SJSA1 (cell line): ENCODE measurements around the gene FGA. TPM values are rescaled to one million over a fixed set of nuclear protein-coding genes. Genes with fewer than 3 reads are reported as not detected.

Experiments used
- DNase-seq, 2 experiments: peaks; one replicate each; pipeline ENCODE4 v3.0.0-alpha.2; 2015 to 2020; ENCODE audit warnings: low spot score in 2 of 2, low read depth in 1 of 2
- H3K27ac ChIP-seq: fragments of 250-450 bp; sonication (Bioruptor Pico); 2 replicates; pipeline ENCODE4 v1.5.1; 2020; ENCODE audit warnings: mild to moderate bottlenecking, moderate library complexity
- H3K27me3 ChIP-seq: fragments of 250-450 bp; sonication (Bioruptor Pico); replicated peaks from 2 replicates; pipeline ENCODE4 v1.5.1; 2020; ENCODE audit warnings: mild to moderate bottlenecking, moderate library complexity
- H3K36me3 ChIP-seq: fragments of 250-450 bp; sonication (Bioruptor Pico); 2 replicates; pipeline ENCODE4 v1.5.1; 2020; ENCODE audit warnings: mild to moderate bottlenecking
- H3K4me1 ChIP-seq: fragments of 250-450 bp; sonication (Bioruptor Pico); replicated peaks from 2 replicates; pipeline ENCODE4 v1.6.1; 2021; ENCODE audit warnings: mild to moderate bottlenecking
- H3K4me3 ChIP-seq: fragments of 250-450 bp; sonication (Bioruptor Pico); 2 replicates; pipeline ENCODE4 v1.5.1; 2020; ENCODE audit warnings: mild to moderate bottlenecking
- H3K9me3 ChIP-seq: fragments of 250-450 bp; sonication (Bioruptor Pico); replicated peaks from 2 replicates; pipeline ENCODE4 v1.5.1; 2020; ENCODE audit warnings: mild to moderate bottlenecking
- total RNA-seq: library from RNA; depleted of rRNA; stranded (reverse); fragments of >200 nt; shearing (Covaris generic); gene quantifications from 2 replicates; pipeline ENCODE4 v1.2.3, GENCODE V29; 2014

The FGA gene
- total RNA-seq, 1 experiment from 2014 or later = not detected

DNA sequence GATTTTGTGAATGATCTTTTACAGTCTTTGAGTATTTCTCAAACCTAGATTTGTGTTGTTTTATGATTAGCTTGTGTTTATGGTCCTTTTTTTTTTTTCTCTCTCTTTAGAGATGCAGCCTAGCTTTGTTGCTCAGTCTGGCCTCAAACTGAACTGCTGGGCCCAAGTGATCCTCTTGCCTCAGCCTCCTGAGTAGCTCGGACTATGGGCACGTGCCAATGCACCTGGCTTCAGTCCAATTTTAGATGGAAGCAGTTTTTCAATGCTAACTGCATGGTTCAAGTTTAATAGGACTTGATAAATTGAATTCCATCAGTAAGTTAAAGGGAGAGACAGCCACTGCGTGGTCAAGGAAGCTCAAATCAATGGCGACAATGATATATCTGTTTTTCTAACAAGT lies 25.7 kb upstream of the FGA start:
- H3K27me3 ChIP-seq = peaks cover 3% of the 10 kb centered on the region; the same call in 1 of the 2 replicates
- no peaks in the 10 kb centered on the region for H3K36me3 ChIP-seq
- no peak overlapping the region for H3K27ac ChIP-seq
- no peak overlapping the region for H3K4me3 ChIP-seq
- no peak for DNase-seq
- H3K9me3 ChIP-seq = no peaks in the 10 kb centered on the region
- no peaks in the 10 kb centered on the region for H3K4me1 ChIP-seq

GRCh38 chr4:154615211-154615610 lies 24.7 kb upstream of the FGA start:
- no peaks in the 10 kb centered on the region for H3K9me3 ChIP-seq
- H3K36me3 ChIP-seq = no peaks in the 10 kb centered on the region
- H3K4me3 ChIP-seq = no peak overlapping the region
- H3K27me3 ChIP-seq = peaks cover 3% of the 10 kb centered on the region; the same call in 1 of the 2 replicates
- H3K27ac ChIP-seq = no peak overlapping the region
- H3K4me1 ChIP-seq = no peaks in the 10 kb centered on the region
- no peak for DNase-seq

- Histone ChIP-seq H3K4me3 (no peak overlapping the region), H3K36me3 (no peaks in the 10 kb centered on the region), H3K9me3 (no peaks in the 10 kb centered on the region), H3K4me1 (no peaks in the 10 kb centered on the region), H3K27ac (no peak overlapping the region), H3K27me3 (peaks cover 3% of the 10 kb centered on the region; the same call in 1 of the 2 replicates)
- no peak for DNase-seq
Measured at GRCh38 chr4:154614306-154614705, 23.8 kb upstream of the FGA start.

GRCh38 chr4:154612472-154613414 lies 22.2 kb upstream of the FGA start, which contains the start of gene FGG:
Gene FGG (minus strand): TSS chr4:154612656. CDS start chr4:154612609, 47 bp downstream.
- Histone ChIP-seq H3K4me3 (no peak within 1 kb of the TSS), H3K9me3 (no peaks in the 10 kb centered on the region), H3K4me1 (no peaks in the 10 kb centered on the region)

GRCh38 chr4:154611833-154612232 lies 21.3 kb upstream of the FGA start:
- Histone ChIP-seq H3K36me3 (no peaks in the 10 kb centered on the region), H3K4me3 (no peak overlapping the region), H3K27me3 (peaks cover 3% of the 10 kb centered on the region; the same call in 1 of the 2 replicates), H3K9me3 (no peaks in the 10 kb centered on the region), H3K4me1 (no peaks in the 10 kb centered on the region), H3K27ac (no peak overlapping the region)
- DNase-seq = no peak

More at GRCh38 chr4:154612472-154613414, 22.2 kb upstream of the FGA start, which contains the start of gene FGG:
- H3K36me3 ChIP-seq = no peaks in the 10 kb centered on the region
- H3K27ac ChIP-seq = no peak within 1 kb of the TSS
- DNase-seq = no peak
- peaks cover 3% of the 10 kb centered on the region; the same call in 1 of the 2 replicates for H3K27me3 ChIP-seq

- Histone ChIP-seq H3K4me1 (no peaks in the 10 kb centered on the region), H3K27me3 (0 out of 2 replicates have a peak, but pooled peaks cover 3% of the 10 kb centered on the region), H3K4me3 (no peak overlapping the region), H3K36me3 (no peaks in the 10 kb centered on the region), H3K9me3 (no peaks in the 10 kb centered on the region), H3K27ac (no peak overlapping the region)
- DNase-seq = no peak
Measured at GRCh38 chr4:154610582-154610981, 20.0 kb upstream of the FGA start.

- Histone ChIP-seq H3K4me1 (no peaks in the 10 kb centered on the region), H3K4me3 (no peak overlapping the region), H3K36me3 (no peaks in the 10 kb centered on the region), H3K27ac (no peak overlapping the region), H3K9me3 (no peaks in the 10 kb centered on the region), H3K27me3 (0 out of 2 replicates have a peak, but pooled peaks cover under 1% of the 10 kb centered on the region)
- DNase-seq = no peak
Measured at GRCh38 chr4:154609532-154609931, 19.0 kb upstream of the FGA start.

DNA sequence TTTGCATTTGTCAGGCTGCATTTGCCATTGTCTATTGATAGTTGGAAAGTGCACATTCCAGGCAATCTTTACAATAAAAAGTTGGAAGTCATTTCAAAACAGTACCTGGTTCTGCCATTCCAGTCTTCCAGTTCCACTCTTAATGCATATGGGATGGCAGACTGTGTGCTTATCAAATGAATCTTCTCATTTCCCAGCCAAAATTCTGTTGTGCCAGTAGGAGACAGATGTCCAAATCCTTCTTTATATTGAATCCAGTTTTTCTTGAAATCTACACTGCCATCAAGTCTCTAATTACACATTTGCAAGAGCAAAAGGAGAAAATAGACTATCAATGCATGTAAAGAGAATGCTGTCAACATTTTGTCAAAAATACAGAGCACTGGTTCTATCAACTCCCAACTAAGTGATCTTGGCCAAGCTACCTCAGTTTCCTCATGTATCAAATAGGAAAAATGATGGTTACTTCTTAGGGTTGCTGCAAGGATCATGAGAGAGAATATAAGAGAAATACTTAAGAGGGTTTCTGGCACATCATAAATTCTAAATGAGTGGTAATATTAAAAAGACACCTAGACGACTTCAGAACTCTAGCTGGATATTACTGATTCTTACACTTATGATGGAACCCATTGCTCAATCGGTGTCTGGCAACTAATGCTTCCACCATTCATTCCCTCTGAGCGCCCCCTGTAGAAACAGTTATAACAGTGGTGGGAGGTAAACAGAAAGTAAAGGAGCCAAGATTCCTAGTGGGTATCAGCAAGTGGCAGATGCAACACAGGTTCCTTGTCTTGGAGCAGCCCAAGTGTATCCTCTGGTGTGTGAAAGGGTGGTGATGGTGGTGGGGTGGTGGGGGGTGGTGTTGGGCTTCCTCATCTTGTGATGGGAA lies 18.1 kb upstream of the FGA start:
- Histone ChIP-seq H3K27me3 (no peaks in the 10 kb centered on the region), H3K9me3 (no peaks in the 10 kb centered on the region), H3K4me3 (no peak overlapping the region), H3K27ac (no peak overlapping the region), H3K36me3 (no peaks in the 10 kb centered on the region), H3K4me1 (no peaks in the 10 kb centered on the region)
- no peak for DNase-seq

DNA sequence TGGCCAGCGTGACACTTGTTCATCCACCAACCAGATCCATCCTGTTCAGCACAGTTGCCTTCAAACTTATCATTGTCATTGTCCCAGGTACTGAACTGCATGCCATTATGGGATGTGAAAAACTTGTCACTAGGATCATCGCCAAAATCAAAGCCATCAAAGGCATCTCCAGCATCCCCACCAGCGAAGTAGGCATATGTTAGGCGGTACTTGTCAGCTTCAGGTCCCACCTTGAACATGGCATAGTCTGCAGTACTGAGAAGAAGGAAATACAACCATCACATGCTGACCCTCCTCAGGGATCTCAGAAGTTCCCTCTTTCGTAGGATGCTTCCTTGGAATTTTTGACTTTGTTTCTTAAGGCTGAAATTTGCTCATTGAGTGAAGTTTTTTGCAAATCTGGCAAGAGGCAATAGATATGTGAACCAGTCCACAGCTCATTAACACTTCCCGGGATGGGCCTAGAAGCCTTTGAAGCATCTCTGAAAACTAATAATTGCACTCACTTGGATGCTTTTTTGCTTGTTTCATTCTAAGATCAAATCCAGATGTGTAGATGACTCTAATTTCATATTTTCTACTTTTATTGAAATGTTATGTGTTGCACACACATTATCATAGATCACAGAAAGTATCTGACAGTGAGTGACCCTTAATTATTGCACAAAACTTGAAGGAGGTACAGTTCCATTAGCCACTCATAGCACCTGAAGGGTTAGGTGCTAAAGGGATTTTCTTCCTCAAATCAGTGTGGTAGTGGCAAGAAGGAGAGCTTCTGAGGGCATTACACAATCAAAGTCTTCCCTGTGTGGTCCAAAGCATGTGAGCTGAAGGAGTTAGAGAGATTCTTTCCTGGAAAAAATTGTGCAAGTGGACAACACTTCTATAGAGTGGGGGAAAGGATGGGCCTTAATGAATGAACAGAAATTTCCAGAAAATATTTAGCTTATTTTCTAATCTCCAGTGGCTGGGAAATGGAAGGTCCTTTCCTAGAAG lies 16.5 kb upstream of the FGA start:
- no peaks in the 10 kb centered on the region for H3K4me1 ChIP-seq
- no peaks in the 10 kb centered on the region for H3K36me3 ChIP-seq
- no peaks in the 10 kb centered on the region for H3K27me3 ChIP-seq
- no peak overlapping the region for H3K4me3 ChIP-seq
- H3K27ac ChIP-seq = no peak overlapping the region
- H3K9me3 ChIP-seq = no peaks in the 10 kb centered on the region
- DNase-seq = no peak

GRCh38 chr4:154604696-154605200 lies 14.2 kb upstream of the FGA start:
- Histone ChIP-seq H3K36me3 (no peaks in the 10 kb centered on the region), H3K9me3 (no peaks in the 10 kb centered on the region), H3K27me3 (no peaks in the 10 kb centered on the region), H3K27ac (no peak overlapping the region), H3K4me3 (no peak overlapping the region), H3K4me1 (no peaks in the 10 kb centered on the region)
- DNase-seq = no peak

- no peak for DNase-seq
- Histone ChIP-seq H3K4me1 (no peaks in the 10 kb centered on the region), H3K27me3 (no peaks in the 10 kb centered on the region), H3K9me3 (no peaks in the 10 kb centered on the region), H3K27ac (no peak overlapping the region), H3K36me3 (no peaks in the 10 kb centered on the region), H3K4me3 (no peak overlapping the region)
Measured at GRCh38 chr4:154603033-154603943, 12.7 kb upstream of the FGA start.
